GM19023 (cell line): ENCODE data around the gene IAPP.
"Not testable (repeated sequence)": the region's sequence is repeated elsewhere in the genome, so short reads cannot be mapped to it uniquely, and the experiment has no call there.

Experiments
- ATAC-seq: cut with Tn5 transposase; IDR thresholded peaks from one replicate; pipeline ENCODE4 v1.9.1; 2021; ENCODE audit warnings: mild to moderate bottlenecking, moderate library complexity; ENCODE audit not compliant: unreplicated experiment

Gene IAPP

GRCh38 chr12:21372602-21373001 is at the start of gene IAPP:
IAPP (plus strand) TSS chr12:21372902; CDS start chr12:21373352, 450 bp downstream.
- ATAC-seq = no peak

- no peak for ATAC-seq
Observed at GRCh38 chr12:21323736-21324135, 49.0 kb upstream of the IAPP start.

DNA sequence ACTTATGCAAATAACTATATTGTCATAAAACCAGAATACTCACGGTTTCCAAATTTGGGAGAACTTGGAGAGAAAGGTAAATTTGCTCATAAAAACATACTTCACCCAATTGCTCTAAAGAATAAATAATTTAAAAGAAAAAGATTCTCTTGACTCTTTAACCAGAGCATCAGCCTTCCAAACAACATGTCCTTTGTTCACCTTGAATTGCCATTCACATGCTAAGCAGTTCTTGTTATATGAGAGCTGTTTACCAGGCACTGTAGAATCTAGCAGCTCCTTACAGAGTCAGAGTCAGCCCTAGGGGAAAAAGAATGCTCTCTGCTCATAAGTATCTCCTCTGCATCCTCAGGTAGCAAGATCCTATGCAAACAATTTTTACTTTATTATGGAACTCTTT is 48.2 kb upstream of the IAPP start:
- no peak for ATAC-seq

GRCh38 chr12:21328578-21328977 is 44.1 kb upstream of the IAPP start:
- no peak for ATAC-seq

GRCh38 chr12:21330682-21331253 is 41.9 kb upstream of the IAPP start:
- no peak for ATAC-seq

DNA sequence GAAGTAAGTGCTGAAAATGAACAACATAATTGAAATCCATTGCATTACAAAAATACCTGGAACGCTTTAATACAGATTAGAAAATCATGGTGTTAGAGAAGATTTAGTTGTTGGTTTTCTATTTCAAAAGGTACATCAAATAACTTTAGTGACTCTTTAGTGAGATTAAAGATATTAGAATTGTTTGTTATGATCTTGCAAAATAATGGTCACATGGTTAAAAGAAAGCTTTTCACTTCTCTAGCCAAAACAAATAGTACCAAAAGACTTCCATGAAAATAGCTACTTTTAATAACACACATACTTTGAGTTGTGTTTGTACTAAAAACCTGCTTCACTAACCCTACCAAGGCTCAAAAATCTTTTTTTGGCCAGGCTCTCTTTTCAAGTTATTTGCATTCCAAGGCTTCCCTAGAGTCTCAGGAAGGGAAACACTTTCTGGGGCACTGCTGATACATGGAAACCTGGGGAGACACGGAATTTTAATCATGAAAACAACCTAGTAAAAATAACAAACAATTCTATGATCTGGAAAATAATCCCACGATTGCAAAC is 37.9 kb upstream of the IAPP start, which contains the start of gene SLCO1A2:
Gene SLCO1A2, minus strand, starts transcription at position 147 of the 555 bp plus-strand sequence. CDS start 270 bp downstream, outside the sequence.
- ATAC-seq = no peak

- no peak for ATAC-seq
Observed at GRCh38 chr12:21336656-21337055, 36.0 kb upstream of the IAPP start.

DNA sequence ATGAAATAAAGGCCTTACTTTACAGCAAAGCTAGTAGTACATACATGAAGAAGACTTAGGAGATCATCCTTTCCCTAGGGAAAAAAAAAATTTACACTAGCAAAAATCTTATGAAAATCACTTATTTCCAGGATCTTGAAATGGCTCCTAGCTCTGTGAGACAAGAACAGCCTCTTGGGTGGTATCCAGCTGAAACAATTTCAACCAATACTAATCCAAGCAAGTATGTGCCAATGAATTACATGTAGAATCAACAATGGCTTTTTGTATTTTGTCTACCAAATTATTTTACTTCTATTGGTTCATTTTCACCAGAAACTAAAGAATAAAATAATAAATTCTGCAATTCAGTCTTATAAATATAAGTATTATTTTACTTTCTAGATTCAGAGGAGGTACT is 35.2 kb upstream of the IAPP start:
- ATAC-seq = no peak

- ATAC-seq = no peak
Observed at GRCh38 chr12:21337959-21338744, 34.5 kb upstream of the IAPP start.

DNA sequence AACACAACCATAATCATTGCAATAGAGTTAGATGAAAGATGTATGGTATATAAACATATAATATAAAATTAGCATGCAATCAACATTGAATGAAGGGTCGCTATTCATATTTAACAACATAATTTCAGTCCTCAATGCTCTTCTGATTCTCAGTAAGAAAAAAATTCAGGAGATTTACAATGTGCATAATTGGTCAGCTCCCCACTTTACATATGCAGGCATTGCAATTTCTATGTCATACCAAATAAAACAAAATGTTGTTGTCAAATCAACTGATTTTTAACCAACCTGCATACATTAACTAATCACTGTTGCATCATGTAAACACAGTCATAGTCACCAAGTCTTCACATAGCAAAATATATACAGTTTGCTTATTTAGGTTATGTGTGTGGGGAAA is 32.8 kb upstream of the IAPP start:
- no peak for ATAC-seq

- ATAC-seq = no peak
Observed at GRCh38 chr12:21340403-21340802, 32.3 kb upstream of the IAPP start.

- ATAC-seq = no peak
Observed at GRCh38 chr12:21341769-21342168, 30.9 kb upstream of the IAPP start.

GRCh38 chr12:21343636-21344035 is 29.1 kb upstream of the IAPP start:
- ATAC-seq = no peak

DNA sequence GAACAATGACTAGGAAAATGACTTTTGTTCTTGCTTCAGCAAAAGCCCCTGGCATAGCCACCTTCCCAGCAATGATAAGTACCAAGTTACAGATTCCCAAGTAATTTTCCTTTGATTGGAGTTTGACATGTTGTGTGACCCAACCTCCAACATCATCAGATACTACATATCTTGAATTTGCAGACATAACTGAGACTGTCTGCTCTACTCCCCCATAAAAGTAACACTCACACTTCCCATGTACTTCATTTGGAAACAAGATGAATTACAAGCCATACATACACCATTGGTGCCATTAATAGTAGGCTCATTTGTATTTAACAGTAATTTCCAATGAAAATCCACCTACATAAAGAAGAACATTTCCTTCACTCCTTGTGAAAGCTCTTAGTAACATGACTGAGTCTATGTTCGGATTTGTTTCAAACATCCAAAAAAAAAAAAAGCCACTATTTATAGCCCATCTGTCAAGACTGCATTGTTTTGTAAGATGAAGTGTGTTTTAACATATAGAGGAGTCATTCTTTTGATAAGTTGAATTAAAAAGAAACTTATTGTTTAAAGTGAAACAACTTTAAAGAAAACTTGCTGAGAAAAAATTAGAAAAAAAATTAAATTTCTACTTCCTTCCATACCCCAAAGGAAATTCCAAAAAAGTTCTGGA is 26.0 kb upstream of the IAPP start:
- ATAC-seq = no peak

- ATAC-seq = no peak
Observed at GRCh38 chr12:21350975-21351374, 21.7 kb upstream of the IAPP start.

DNA sequence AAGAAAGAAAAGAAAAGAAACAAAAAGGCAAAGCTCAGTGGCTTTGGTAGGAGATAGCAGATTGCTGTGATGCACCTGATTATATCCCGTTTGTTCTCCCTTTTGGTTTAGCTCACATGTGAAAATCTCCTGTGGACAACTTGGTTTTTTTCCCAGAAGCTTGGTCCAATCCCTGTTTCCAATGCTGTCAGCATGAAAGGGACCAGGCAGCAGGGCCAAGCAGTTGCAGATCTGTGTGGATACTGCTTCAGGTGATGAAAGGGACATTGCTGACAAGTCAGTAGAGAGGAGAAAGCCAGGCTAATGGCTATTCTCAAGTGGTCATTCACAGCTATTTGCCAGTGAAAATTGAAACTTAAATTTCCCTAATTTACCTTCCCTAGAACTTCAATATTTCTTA is 19.2 kb upstream of the IAPP start:
- ATAC-seq = no peak

- ATAC-seq = no peak
Observed at GRCh38 chr12:21353948-21354347, 18.8 kb upstream of the IAPP start.

- no peak for ATAC-seq
Observed at GRCh38 chr12:21354641-21355040, 18.1 kb upstream of the IAPP start.

DNA sequence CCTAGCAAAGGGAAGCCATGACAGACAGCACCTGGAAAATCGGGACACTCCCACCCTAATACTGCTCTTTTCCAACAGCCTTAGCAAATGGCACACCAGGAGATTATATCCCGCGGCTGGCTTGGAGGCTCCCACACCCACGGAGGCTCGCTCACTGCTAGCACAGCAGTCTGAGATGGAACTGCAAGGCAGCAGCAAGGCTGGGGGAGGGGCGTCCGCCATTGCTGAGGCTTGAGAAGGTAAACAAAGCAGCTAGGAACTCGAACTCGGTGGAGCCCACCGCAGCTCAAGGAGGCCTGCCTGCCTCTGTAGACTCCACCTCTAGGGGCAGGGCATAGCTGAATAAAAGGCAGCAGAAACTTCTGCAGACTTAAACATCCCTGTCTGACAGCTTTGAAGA is 12.1 kb upstream of the IAPP start:
- not testable (repeated sequence) for ATAC-seq

- ATAC-seq = no peak
Observed at GRCh38 chr12:21369141-21369980, 3.3 kb upstream of the IAPP start.
